ENCODE measurements around the gene IFITM2. TPM values are rescaled to one million over a fixed set of nuclear protein-coding genes. Genes with fewer than 3 reads are reported as not detected.
"Not testable (repeated sequence)": the region's sequence is repeated elsewhere in the genome, so short reads cannot be mapped to it uniquely, and the experiment has no call there.

IFITM2 gene
- polyA plus RNA-seq, 4 donors, result 157 to 239 (median 215) TPM

- not testable (repeated sequence) for DNase-seq (ENCODE audit: low read depth in 4 of 4, low spot score in 3 of 4)
Observed at GRCh38 chr11:319121-319887, 11.7 kb downstream of the IFITM2 start.

- not testable (repeated sequence) for DNase-seq (ENCODE audit: low read depth in 4 of 4, low spot score in 3 of 4)
Observed at GRCh38 chr11:319888-320273, 12.3 kb downstream of the IFITM2 start.

GRCh38 chr11:324156-324555 is 16.5 kb downstream of the IFITM2 start:
- no peak for DNase-seq (ENCODE audit: low read depth in 4 of 4, low spot score in 3 of 4)

- DNase-seq (ENCODE audit: low read depth in 4 of 4, low spot score in 3 of 4), result not testable (repeated sequence)
Observed at GRCh38 chr11:324593-325517, 17.2 kb downstream of the IFITM2 start.

- no peak for DNase-seq (ENCODE audit: low read depth in 4 of 4, low spot score in 3 of 4)
Observed at GRCh38 chr11:325796-326591, 18.4 kb downstream of the IFITM2 start.

- no peak for DNase-seq (ENCODE audit: low read depth in 4 of 4, low spot score in 3 of 4)
Observed at GRCh38 chr11:326592-326841, 18.9 kb downstream of the IFITM2 start.

- DNase-seq (ENCODE audit: low read depth in 4 of 4, low spot score in 3 of 4), result no peak
Observed at GRCh38 chr11:326842-327580, 19.4 kb downstream of the IFITM2 start.

GRCh38 chr11:327581-327923 is 19.9 kb downstream of the IFITM2 start:
- no peak for DNase-seq (ENCODE audit: low read depth in 4 of 4, low spot score in 3 of 4)

- DNase-seq (ENCODE audit: low read depth in 4 of 4, low spot score in 3 of 4), result no peak
Observed at GRCh38 chr11:328012-328411, 20.4 kb downstream of the IFITM2 start.

GRCh38 chr11:328516-329100 is 21.0 kb downstream of the IFITM2 start:
- not testable (repeated sequence) for DNase-seq (ENCODE audit: low read depth in 4 of 4, low spot score in 3 of 4)

- DNase-seq (ENCODE audit: low read depth in 4 of 4, low spot score in 3 of 4), result no peak
Observed at GRCh38 chr11:329886-330253, 22.3 kb downstream of the IFITM2 start.

- no peak for DNase-seq (ENCODE audit: low read depth in 4 of 4, low spot score in 3 of 4)
Observed at GRCh38 chr11:330307-330693, 22.7 kb downstream of the IFITM2 start.

GRCh38 chr11:330694-331357 is 23.2 kb downstream of the IFITM2 start:
- no peak for DNase-seq (ENCODE audit: low read depth in 4 of 4, low spot score in 3 of 4)

GRCh38 chr11:331358-332060 is 23.9 kb downstream of the IFITM2 start:
- no peak for DNase-seq (ENCODE audit: low read depth in 4 of 4, low spot score in 3 of 4)

GRCh38 chr11:332651-333480 is 25.2 kb downstream of the IFITM2 start:
- no peak for DNase-seq (ENCODE audit: low read depth in 4 of 4, low spot score in 3 of 4)

- not testable (repeated sequence) for DNase-seq (ENCODE audit: low read depth in 4 of 4, low spot score in 3 of 4)
Observed at GRCh38 chr11:333616-334263, 26.1 kb downstream of the IFITM2 start.

GRCh38 chr11:334264-334994 is 26.8 kb downstream of the IFITM2 start:
- DNase-seq (ENCODE audit: low read depth in 4 of 4, low spot score in 3 of 4), result no peak

Data from left renal pelvis (tissue), 4 donors.